Ramos (cell line): ENCODE data around the gene SLC9A8.

ENCODE experiments used
- in situ Hi-C: fragments of 300-500 bp; cut with MboI; formaldehyde crosslinking; loops from one replicate; pipeline ENCODE4 v1.14.3; 2022; ENCODE audit warnings: low sequenced_read_pairs; ENCODE audit not compliant: unreplicated experiment

SLC9A8 gene

GRCh38 chr20:49811825-49812506 lies 662 bp upstream of the SLC9A8 start:
- in situ Hi-C loops = no loop called here

- in situ Hi-C loops = no loop called here
Observed at GRCh38 chr20:49813305-49813974, 812 bp downstream of the SLC9A8 start.

- in situ Hi-C loops = no loop called here
Observed at GRCh38 chr20:49814057-49814694, 1.5 kb downstream of the SLC9A8 start.

GRCh38 chr20:49818816-49819215 lies 6.2 kb downstream of the SLC9A8 start:
- in situ Hi-C loops = no loop called here

GRCh38 chr20:49819702-49820101 lies 7.1 kb downstream of the SLC9A8 start:
- in situ Hi-C loops = no loop called here

- in situ Hi-C loops = no loop called here
Observed at GRCh38 chr20:49821381-49821780, 8.8 kb downstream of the SLC9A8 start.

- in situ Hi-C loops = no loop called here
Observed at GRCh38 chr20:49821870-49822331, 9.3 kb downstream of the SLC9A8 start.

- in situ Hi-C loops = no loop called here
Observed at GRCh38 chr20:49823152-49823847, 10.7 kb downstream of the SLC9A8 start.

GRCh38 chr20:49824206-49824605 lies 11.6 kb downstream of the SLC9A8 start:
- in situ Hi-C loops = no loop called here

GRCh38 chr20:49825521-49826033 lies 12.9 kb downstream of the SLC9A8 start:
- in situ Hi-C loops = no loop called here

GRCh38 chr20:49831022-49831769 lies 18.6 kb downstream of the SLC9A8 start:
- in situ Hi-C loops = no loop called here

- in situ Hi-C loops = no loop called here
Observed at GRCh38 chr20:49831770-49832631, 19.4 kb downstream of the SLC9A8 start.

GRCh38 chr20:49832632-49833327 lies 20.2 kb downstream of the SLC9A8 start:
- in situ Hi-C loops = no loop called here

- in situ Hi-C loops = no loop called here
Observed at GRCh38 chr20:49833483-49833882, 20.9 kb downstream of the SLC9A8 start.

- in situ Hi-C loops = no loop called here
Observed at GRCh38 chr20:49835031-49835430, 22.4 kb downstream of the SLC9A8 start.

GRCh38 chr20:49838546-49838945 lies 25.9 kb downstream of the SLC9A8 start:
- in situ Hi-C loops = no loop called here

- in situ Hi-C loops = no loop called here
Observed at GRCh38 chr20:49843139-49843538, 30.5 kb downstream of the SLC9A8 start.

- in situ Hi-C loops = no loop called here
Observed at GRCh38 chr20:49843770-49844380, 31.2 kb downstream of the SLC9A8 start.
